ENCODE data around the gene TSPAN15. TPM values are rescaled to one million over a fixed set of nuclear protein-coding genes. Genes with fewer than 3 reads are reported as not detected.

Gene TSPAN15
- polyA plus RNA-seq, 1 donor (not counting 4 experiments of a cell fraction or from before 2014, with no cell fraction given) = 2.1 TPM

- DNase-seq (ENCODE audit: low read depth, low spot score) = no peak
- Histone ChIP-seq H3K9me1 (ENCODE audit: control insufficient read depth, extremely low read depth, insufficient read depth, low read length) (no peaks in the 10 kb centered on the region), H2AFZ (ENCODE audit: control insufficient read depth, low read length) (no peak overlapping the region), H3K79me2 (ENCODE audit: control insufficient read depth, insufficient read depth, low read length) (no peaks in the 10 kb centered on the region), H3K9ac (ENCODE audit: control insufficient read depth, extremely low read depth, insufficient read depth, low read length) (no peak overlapping the region), H3K4me1 (ENCODE audit: control insufficient read depth, extremely low read depth, insufficient read depth, low read length) (peaks cover 48% of the 10 kb centered on the region), H3K9me3 (ENCODE audit: control insufficient read depth, low read depth, low read length) (no peaks in the 10 kb centered on the region), H3K4me3 (ENCODE audit: control insufficient read depth in 2 of 3, extremely low read depth in 1 of 3, insufficient read depth in 2 of 3, low read depth in 1 of 3, low read length in 3 of 3) (no peak overlapping the region), H3K36me3 (ENCODE audit: control insufficient read depth in 2 of 2, extremely low read depth in 1 of 2, insufficient read depth in 2 of 2, low read length in 2 of 2) (no peaks in the 10 kb centered on the region), H3K27ac (ENCODE audit: control insufficient read depth, insufficient read depth, low read length) (no peak overlapping the region), H4K20me1 (ENCODE audit: control insufficient read depth, extremely low read depth, insufficient read depth, low read length) (no peaks in the 10 kb centered on the region), H3K27me3 (ENCODE audit: control insufficient read depth, extremely low read depth, insufficient read depth, low read length) (no peaks in the 10 kb centered on the region), H3K4me2 (ENCODE audit: control insufficient read depth, extremely low read depth, insufficient read depth, low read depth, low read length) (no peak overlapping the region)
- no peak for TF ChIP-seq EZH2 (IDR thresholded peaks at IDR 0.05; ENCODE audit: low read length)
- TF ChIP-seq CTCF (optimal IDR thresholded peaks at IDR 0.05 in 1 of 3, IDR thresholded peaks at IDR 0.05 in 1 of 3, conservative IDR thresholded peaks at IDR 0.05 in 1 of 3; ENCODE audit: extremely low read depth in 1 of 3, insufficient read depth in 2 of 3, low read length in 3 of 3) = no peak
- dilution Hi-C loops (cut with MboI; ENCODE audit: extremely low pct_ligation_motif_present, low sequenced_read_pairs) = no loop called here
- no peak for FAIRE-seq
These were observed 7.9 kb upstream of the TSPAN15 start for GRCh38 chr10:69443354-69443753.

GRCh38 chr10:69445041-69445440 is 6.2 kb upstream of the TSPAN15 start:
- H3K4me2 ChIP-seq (ENCODE audit: control insufficient read depth, extremely low read depth, insufficient read depth, low read depth, low read length) = no peak overlapping the region

More at GRCh38 chr10:69445041-69445440, 6.2 kb upstream of the TSPAN15 start:
- H3K79me2 ChIP-seq (ENCODE audit: control insufficient read depth, insufficient read depth, low read length) = no peaks in the 10 kb centered on the region
- TF ChIP-seq CTCF (optimal IDR thresholded peaks at IDR 0.05 in 1 of 3, IDR thresholded peaks at IDR 0.05 in 1 of 3, conservative IDR thresholded peaks at IDR 0.05 in 1 of 3; ENCODE audit: extremely low read depth in 1 of 3, insufficient read depth in 2 of 3, low read length in 3 of 3) = no peak
- TF ChIP-seq EZH2 (IDR thresholded peaks at IDR 0.05; ENCODE audit: low read length) = no peak
- no peak overlapping the region for H2AFZ ChIP-seq (ENCODE audit: control insufficient read depth, low read length)
- H3K27ac ChIP-seq (ENCODE audit: control insufficient read depth, insufficient read depth, low read length) = no peak overlapping the region
- H3K9me1 ChIP-seq (ENCODE audit: control insufficient read depth, extremely low read depth, insufficient read depth, low read length) = no peaks in the 10 kb centered on the region
- dilution Hi-C loops (cut with MboI; ENCODE audit: extremely low pct_ligation_motif_present, low sequenced_read_pairs) = no loop called here
- H3K4me3 ChIP-seq (ENCODE audit: control insufficient read depth in 2 of 3, extremely low read depth in 1 of 3, insufficient read depth in 2 of 3, low read depth in 1 of 3, low read length in 3 of 3) = no peak overlapping the region
- no peaks in the 10 kb centered on the region for H3K27me3 ChIP-seq (ENCODE audit: control insufficient read depth, extremely low read depth, insufficient read depth, low read length)
- no peaks in the 10 kb centered on the region for H3K9me3 ChIP-seq (ENCODE audit: control insufficient read depth, low read depth, low read length)
- H4K20me1 ChIP-seq (ENCODE audit: control insufficient read depth, extremely low read depth, insufficient read depth, low read length) = no peaks in the 10 kb centered on the region
- peaks cover 35% of the 10 kb centered on the region for H3K4me1 ChIP-seq (ENCODE audit: control insufficient read depth, extremely low read depth, insufficient read depth, low read length)
- no peak overlapping the region for H3K9ac ChIP-seq (ENCODE audit: control insufficient read depth, extremely low read depth, insufficient read depth, low read length)
- DNase-seq (ENCODE audit: low read depth, low spot score) = no peak
- no peak for FAIRE-seq
- no peaks in the 10 kb centered on the region for H3K36me3 ChIP-seq (ENCODE audit: control insufficient read depth in 2 of 2, extremely low read depth in 1 of 2, insufficient read depth in 2 of 2, low read length in 2 of 2)
